ENCODE measurements around the gene CCDC175. TPM values are rescaled to one million over a fixed set of nuclear protein-coding genes. Genes with fewer than 3 reads are reported as not detected.
A peak's percentile ranks its signal among the peaks of the same experiment; 100 is the strongest.

Gene CCDC175
- total RNA-seq, 1 donor from 2014 or later: not detected

GRCh38 chr14:59460378-59460777 lies 116.2 kb downstream of the CCDC175 start:
- DNase-seq (ENCODE audit: low spot score in 2 of 2): no peak
- H3K4me1 ChIP-seq: peaks cover 0 to 8% of the 10 kb centered on the region in 2 donors
- no peaks in the 10 kb centered on the region for H3K36me3 ChIP-seq
- TF ChIP-seq, protein P1, sequence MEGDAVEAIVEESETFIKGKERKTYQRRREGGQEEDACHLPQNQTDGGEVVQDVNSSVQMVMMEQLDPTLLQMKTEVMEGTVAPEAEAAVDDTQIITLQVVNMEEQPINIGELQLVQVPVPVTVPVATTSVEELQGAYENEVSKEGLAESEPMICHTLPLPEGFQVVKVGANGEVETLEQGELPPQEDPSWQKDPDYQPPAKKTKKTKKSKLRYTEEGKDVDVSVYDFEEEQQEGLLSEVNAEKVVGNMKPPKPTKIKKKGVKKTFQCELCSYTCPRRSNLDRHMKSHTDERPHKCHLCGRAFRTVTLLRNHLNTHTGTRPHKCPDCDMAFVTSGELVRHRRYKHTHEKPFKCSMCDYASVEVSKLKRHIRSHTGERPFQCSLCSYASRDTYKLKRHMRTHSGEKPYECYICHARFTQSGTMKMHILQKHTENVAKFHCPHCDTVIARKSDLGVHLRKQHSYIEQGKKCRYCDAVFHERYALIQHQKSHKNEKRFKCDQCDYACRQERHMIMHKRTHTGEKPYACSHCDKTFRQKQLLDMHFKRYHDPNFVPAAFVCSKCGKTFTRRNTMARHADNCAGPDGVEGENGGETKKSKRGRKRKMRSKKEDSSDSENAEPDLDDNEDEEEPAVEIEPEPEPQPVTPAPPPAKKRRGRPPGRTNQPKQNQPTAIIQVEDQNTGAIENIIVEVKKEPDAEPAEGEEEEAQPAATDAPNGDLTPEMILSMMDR (IDR thresholded peaks at IDR 0.05): no peak
- no peaks in the 10 kb centered on the region for H3K9me3 ChIP-seq
- no peaks in the 10 kb centered on the region for H3K27me3 ChIP-seq
- intact Hi-C loops (cut with DNase I): no loop called here
- H3K27ac ChIP-seq: no peak overlapping the region
- H3K4me3 ChIP-seq: no peak overlapping the region

DNA sequence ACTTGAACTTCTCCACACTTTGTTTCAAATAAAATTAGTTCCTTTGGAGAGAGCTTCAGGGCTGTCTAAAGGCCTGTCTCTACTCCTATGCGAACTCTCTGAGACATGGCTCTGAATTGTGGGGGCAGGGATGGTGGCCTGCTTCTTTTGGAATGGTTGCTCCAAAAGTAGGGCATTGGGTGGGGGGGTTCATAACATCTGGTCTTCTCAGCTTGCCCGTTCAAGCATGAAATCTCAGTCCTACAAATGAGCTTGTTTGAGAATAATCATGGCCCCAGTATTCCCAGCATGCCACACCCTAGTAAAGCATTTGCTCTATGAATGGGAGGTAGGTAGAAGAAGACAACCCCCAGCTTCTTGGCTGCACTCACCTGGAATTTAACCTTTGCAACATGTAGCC lies 118.1 kb downstream of the CCDC175 start:
- Histone ChIP-seq H3K4me1 (peaks cover 0 to 14% of the 10 kb centered on the region in 2 donors), H3K27me3 (no peaks in the 10 kb centered on the region), H3K4me3 (no peak overlapping the region), H3K27ac (no peak overlapping the region), H3K36me3 (no peaks in the 10 kb centered on the region), H3K9me3 (no peaks in the 10 kb centered on the region)
- TF ChIP-seq, protein P1 (IDR thresholded peaks at IDR 0.05): no peak
- no peak for DNase-seq (ENCODE audit: low spot score in 2 of 2)
- intact Hi-C loops (cut with DNase I): no loop called here

DNA sequence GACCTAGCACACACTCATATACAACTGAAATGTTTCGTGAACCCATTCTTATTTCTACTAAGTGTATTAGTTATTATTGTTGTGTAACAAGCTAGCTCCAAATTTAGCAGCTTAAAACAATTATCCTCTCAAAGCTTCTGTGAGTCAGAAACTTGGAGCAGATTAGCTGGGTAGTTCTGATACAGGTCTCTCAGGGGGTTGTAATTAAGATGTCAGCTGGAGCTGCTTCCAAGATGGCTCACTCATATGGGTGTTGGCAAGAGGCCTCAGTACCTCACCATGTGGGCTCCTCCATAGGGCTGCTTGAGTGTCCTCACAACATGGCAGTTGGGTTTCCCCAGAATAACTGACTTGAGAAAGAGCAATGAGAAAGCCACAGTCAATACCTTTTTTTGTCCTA lies 121.2 kb downstream of the CCDC175 start:
- Histone ChIP-seq H3K27ac (peak overlapping the region; percentile 76 to 89), H3K27me3 (no peaks in the 10 kb centered on the region), H3K9me3 (no peaks in the 10 kb centered on the region), H3K4me1 (peaks cover 0 to 14% of the 10 kb centered on the region in 2 donors), H3K4me3 (no peak overlapping the region), H3K36me3 (no peaks in the 10 kb centered on the region)
- DNase-seq (ENCODE audit: low spot score in 2 of 2): no peak
- intact Hi-C loops (cut with DNase I): no loop called here
- TF ChIP-seq, protein P1 (IDR thresholded peaks at IDR 0.05): no peak

Other genes starting within 250 kb of the CCDC175 start
- gene GPR135, start 111.4 kb downstream of the CCDC175 start, total RNA-seq: 4.7 TPM
- 35.0 TPM for gene L3HYPDH, start 92.4 kb downstream of the CCDC175 start, total RNA-seq
- gene JKAMP, start 92.3 kb downstream of the CCDC175 start, total RNA-seq: 28.2 TPM